Fibroblast of lung (primary cell): ENCODE measurements around the gene OR10A3.

Source experiments
- CTCF ChIP-seq, 2 donors: IDR thresholded peaks in 1 of 2; conservative IDR thresholded peaks in 1 of 2; 1 replicate in 1 of 2; 2 replicates in 1 of 2; pipeline ENCODE4 v1.5.1; 2011 to 2012; ENCODE audit warnings: low read length in 2 of 2, control low read depth in 1 of 2, inconsistent platforms in 1 of 2, low read depth in 1 of 2, mild to moderate bottlenecking in 1 of 2
- EZH2 ChIP-seq: IDR thresholded peaks from 2 replicates; pipeline ENCODE4 v1.5.1; 2012; ENCODE audit warnings: low read length, control low read depth, mild to moderate bottlenecking; ENCODE audit errors: missing control alignments

GRCh38 chr11:7901319-7901854, 40.1 kb downstream of the OR10A3 start:
- TF ChIP-seq EZH2 (no peak), CTCF (conservative IDR thresholded peaks at IDR 0.05 in 1 of 2, IDR thresholded peaks at IDR 0.05 in 1 of 2; ENCODE audit: low read depth in 1 of 2, low read length in 2 of 2) (no peak)
